Keratinocyte (primary cell): ENCODE results near the gene PLEKHO2.

Experiments
- CTCF ChIP-seq, 3 experiments: IDR thresholded peaks in 1 of 3; conservative IDR thresholded peaks in 1 of 3; optimal IDR thresholded peaks in 1 of 3; 2 replicates in 2 of 3; 3 replicates in 1 of 3; pipeline versions ENCODE3 to v1.5.1; 2011; ENCODE audit warnings: low read length in 3 of 3, mild to moderate bottlenecking in 3 of 3, moderate library complexity in 2 of 3, control low read depth in 1 of 3, inconsistent platforms in 1 of 3; ENCODE audit not compliant: insufficient read depth in 2 of 3; ENCODE audit errors: extremely low read depth in 1 of 3
- EZH2 ChIP-seq: IDR thresholded peaks from one replicate; pipeline ENCODE4 v1.6.1; 2012; ENCODE audit warnings: inconsistent platforms, mild to moderate bottlenecking, low read length, moderate library complexity

GRCh38 chr15:64833690-64834089 lies 8.0 kb upstream of the PLEKHO2 start:
- no peak for TF ChIP-seq CTCF (optimal IDR thresholded peaks at IDR 0.05 in 1 of 3, IDR thresholded peaks at IDR 0.05 in 1 of 3, conservative IDR thresholded peaks at IDR 0.05 in 1 of 3; ENCODE audit: extremely low read depth in 1 of 3, insufficient read depth in 2 of 3, low read length in 3 of 3)
- TF ChIP-seq EZH2: no peak
